ENCODE measurements around the gene SCN11A. TPM values are rescaled to one million over a fixed set of nuclear protein-coding genes. Genes with fewer than 3 reads are reported as not detected.

The SCN11A gene
- polyA plus RNA-seq, 3 donors: not detected

DNA sequence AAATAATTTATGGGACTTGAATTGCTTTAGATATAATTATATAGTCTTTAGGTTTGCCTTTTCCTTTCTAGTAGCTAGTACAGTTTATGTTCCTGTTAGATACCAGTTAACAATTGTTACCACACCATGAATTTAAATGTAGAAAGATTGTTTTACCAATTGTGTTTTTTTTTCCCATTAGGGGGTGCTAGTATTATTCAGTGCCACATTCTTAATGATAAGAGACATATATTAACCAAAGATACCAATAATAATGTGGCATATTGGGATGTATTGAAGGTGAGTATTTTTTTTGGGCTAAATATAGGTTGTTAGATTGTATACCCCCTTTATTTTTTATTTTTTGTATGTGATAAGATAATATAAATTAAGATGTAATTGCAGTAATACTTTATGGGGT, 27.8 kb upstream of the SCN11A start:
- Histone ChIP-seq H3K4me2 (replicated peaks; ENCODE audit: extremely low read depth, low read length, poor library complexity, severe bottlenecking) (no peak overlapping the region), H3K79me2 (ENCODE audit: insufficient read depth, low read length) (no peaks in the 10 kb centered on the region), H3K9ac (ENCODE audit: insufficient read depth, low read length, poor library complexity, severe bottlenecking) (no peak overlapping the region), H3K27me3 (ENCODE audit: control insufficient read depth in 2 of 2, insufficient read depth in 2 of 2, low read length in 2 of 2) (no peaks in the 10 kb centered on the region), H3K9me3 (replicated peaks in 1 of 2; ENCODE audit: control insufficient read depth in 1 of 2, insufficient read depth in 1 of 2, low read length in 2 of 2) (no peaks in the 10 kb centered on the region), H3K4me1 (ENCODE audit: control insufficient read depth in 1 of 2, insufficient read depth in 2 of 2, low read length in 2 of 2) (no peaks in the 10 kb centered on the region), H4K20me1 (ENCODE audit: insufficient read depth, low read length) (no peaks in the 10 kb centered on the region), H3K36me3 (replicated peaks in 1 of 2; ENCODE audit: control insufficient read depth in 1 of 2, insufficient read depth in 2 of 2, low read length in 2 of 2) (peaks cover 67 to 92% of the 10 kb centered on the region in 2 donors), H3K4me3 (replicated peaks in 1 of 3; ENCODE audit: low read depth in 2 of 3, low read length in 3 of 3) (no peak overlapping the region), H2AFZ (ENCODE audit: insufficient read depth, low read depth, low read length, poor library complexity, severe bottlenecking) (no peak overlapping the region), H3K27ac (ENCODE audit: low read depth in 1 of 2, low read length in 2 of 2) (no peak overlapping the region)
- TF ChIP-seq, protein P1, sequence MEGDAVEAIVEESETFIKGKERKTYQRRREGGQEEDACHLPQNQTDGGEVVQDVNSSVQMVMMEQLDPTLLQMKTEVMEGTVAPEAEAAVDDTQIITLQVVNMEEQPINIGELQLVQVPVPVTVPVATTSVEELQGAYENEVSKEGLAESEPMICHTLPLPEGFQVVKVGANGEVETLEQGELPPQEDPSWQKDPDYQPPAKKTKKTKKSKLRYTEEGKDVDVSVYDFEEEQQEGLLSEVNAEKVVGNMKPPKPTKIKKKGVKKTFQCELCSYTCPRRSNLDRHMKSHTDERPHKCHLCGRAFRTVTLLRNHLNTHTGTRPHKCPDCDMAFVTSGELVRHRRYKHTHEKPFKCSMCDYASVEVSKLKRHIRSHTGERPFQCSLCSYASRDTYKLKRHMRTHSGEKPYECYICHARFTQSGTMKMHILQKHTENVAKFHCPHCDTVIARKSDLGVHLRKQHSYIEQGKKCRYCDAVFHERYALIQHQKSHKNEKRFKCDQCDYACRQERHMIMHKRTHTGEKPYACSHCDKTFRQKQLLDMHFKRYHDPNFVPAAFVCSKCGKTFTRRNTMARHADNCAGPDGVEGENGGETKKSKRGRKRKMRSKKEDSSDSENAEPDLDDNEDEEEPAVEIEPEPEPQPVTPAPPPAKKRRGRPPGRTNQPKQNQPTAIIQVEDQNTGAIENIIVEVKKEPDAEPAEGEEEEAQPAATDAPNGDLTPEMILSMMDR (IDR thresholded peaks at IDR 0.05): no peak
- H3K36me3 Mint-ChIP-seq: peaks cover 65 to 70% of the 10 kb centered on the region in 2 donors
- H3K4me3 Mint-ChIP-seq: no peak overlapping the region
- no peak overlapping the region for H3K27ac Mint-ChIP-seq
- H3K4me1 Mint-ChIP-seq: no peaks in the 10 kb centered on the region
- no peak for DNase-seq
- intact Hi-C loops (cut with micrococcal nuclease): no loop called here
- no peaks in the 10 kb centered on the region for H3K9me3 Mint-ChIP-seq
- no peaks in the 10 kb centered on the region for H3K27me3 Mint-ChIP-seq (ENCODE audit: low read depth in 3 of 3)

DNA sequence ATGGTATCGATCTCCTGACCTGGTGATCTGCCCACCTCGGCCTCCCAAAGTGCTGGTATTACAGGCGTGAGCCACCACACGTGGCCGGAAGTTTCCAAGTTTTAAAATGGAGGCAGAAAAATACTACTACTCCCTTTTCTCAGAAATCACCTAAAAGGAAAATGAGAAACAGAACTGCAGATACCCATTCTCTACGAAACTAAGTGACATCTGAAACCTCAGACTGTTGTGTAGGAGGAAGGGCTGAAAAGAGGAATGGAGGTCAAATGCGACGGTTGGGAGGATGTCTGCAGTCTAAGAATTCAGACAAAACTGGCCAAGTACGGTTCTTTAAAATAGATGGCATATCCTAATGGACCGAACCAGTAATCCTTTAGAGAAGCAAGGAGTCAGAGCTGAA, 24.2 kb upstream of the SCN11A start:
- no peak overlapping the region for H3K27ac Mint-ChIP-seq
- H3K4me2 ChIP-seq (replicated peaks; ENCODE audit: extremely low read depth, low read length, poor library complexity, severe bottlenecking): no peak overlapping the region
- no peaks in the 10 kb centered on the region for H3K4me1 ChIP-seq (ENCODE audit: control insufficient read depth in 1 of 2, insufficient read depth in 2 of 2, low read length in 2 of 2)
- H3K27ac ChIP-seq (ENCODE audit: low read depth in 1 of 2, low read length in 2 of 2): no peak overlapping the region
- no peaks in the 10 kb centered on the region for H4K20me1 ChIP-seq (ENCODE audit: insufficient read depth, low read length)
- H3K27me3 Mint-ChIP-seq (ENCODE audit: low read depth in 3 of 3): peaks cover 0 to 2% (median 0%) of the 10 kb centered on the region in 3 donors
- H3K4me1 Mint-ChIP-seq: no peaks in the 10 kb centered on the region
- no peak for DNase-seq
- no peak overlapping the region for H2AFZ ChIP-seq (ENCODE audit: insufficient read depth, low read depth, low read length, poor library complexity, severe bottlenecking)
- TF ChIP-seq, protein P1 (IDR thresholded peaks at IDR 0.05): no peak
- no peaks in the 10 kb centered on the region for H3K9me3 Mint-ChIP-seq
- intact Hi-C loops (cut with micrococcal nuclease): no loop called here
- H3K36me3 Mint-ChIP-seq: peaks cover 69 to 79% of the 10 kb centered on the region in 2 donors
- H3K4me3 ChIP-seq (replicated peaks in 1 of 3; ENCODE audit: low read depth in 2 of 3, low read length in 3 of 3): no peak overlapping the region
- no peaks in the 10 kb centered on the region for H3K27me3 ChIP-seq (ENCODE audit: control insufficient read depth in 2 of 2, insufficient read depth in 2 of 2, low read length in 2 of 2)
- no peak overlapping the region for H3K9ac ChIP-seq (ENCODE audit: insufficient read depth, low read length, poor library complexity, severe bottlenecking)
- H3K36me3 ChIP-seq (replicated peaks in 1 of 2; ENCODE audit: control insufficient read depth in 1 of 2, insufficient read depth in 2 of 2, low read length in 2 of 2): peaks cover 86 to 96% of the 10 kb centered on the region in 2 donors
- no peaks in the 10 kb centered on the region for H3K9me3 ChIP-seq (replicated peaks in 1 of 2; ENCODE audit: control insufficient read depth in 1 of 2, insufficient read depth in 1 of 2, low read length in 2 of 2)
- WGBS (ENCODE audit: insufficient coverage): 95% methylated on average over 3 of the region's 10 CpGs
- no peaks in the 10 kb centered on the region for H3K79me2 ChIP-seq (ENCODE audit: insufficient read depth, low read length)
- no peak overlapping the region for H3K4me3 Mint-ChIP-seq
